Breast epithelium (tissue), 4 donors: ENCODE results near the gene CACNG4. TPM values are rescaled to one million over a fixed set of nuclear protein-coding genes. Genes with fewer than 3 reads are reported as not detected.

Experiments used
- DNase-seq, 2 donors: peaks; one replicate each; pipeline ENCODE4 v3.0.0-alpha.2; 2019; ENCODE audit warnings: low spot score in 2 of 2
- H3K27ac ChIP-seq, 2 donors: fragments of 200-600 bp; sonication (generic) in 1 of 2; one replicate each; pipeline ENCODE4 v1.5.1; 2016 to 2019; ENCODE audit warnings: mild to moderate bottlenecking in 1 of 2
- H3K27me3 ChIP-seq, 2 donors: fragments of 200-600 bp; sonication (generic) in 1 of 2; one replicate each; pipeline versions ENCODE4 v1.5.1 to v1.6.0; 2017 to 2019; ENCODE audit warnings: control low read depth in 1 of 2, mild to moderate bottlenecking in 1 of 2
- H3K36me3 ChIP-seq: fragments of 200-600 bp; one replicate; pipeline ENCODE4 v1.5.1; 2019
- H3K4me1 ChIP-seq, 2 donors: fragments of 200-600 bp; sonication (generic); one replicate each; pipeline ENCODE4 v1.5.1; 2016 to 2019; ENCODE audit warnings: control low read depth in 1 of 2
- H3K4me3 ChIP-seq, 3 donors: fragments of 200-600 bp; sonication (generic); 1 replicate in 2 of 3; 2 replicates in 1 of 3; pipeline ENCODE4 v1.5.1; 2016 to 2019; ENCODE audit warnings: mild to moderate bottlenecking in 3 of 3, moderate library complexity in 2 of 3
- H3K9me3 ChIP-seq, 2 donors: fragments of 200-600 bp; sonication (generic) in 1 of 2; one replicate each; pipeline ENCODE4 v1.5.1; 2016 to 2019; ENCODE audit warnings: control low read depth in 1 of 2
- POLR2A ChIP-seq: fragments of 450-650 bp; IDR thresholded peaks from one replicate; pipeline ENCODE4 v1.6.1; 2016; ENCODE audit warnings: antibody characterized with exemption, mild to moderate bottlenecking, moderate library complexity
- POLR2AphosphoS5 ChIP-seq, 3 donors: sonication (generic); formaldehyde crosslinking; IDR thresholded peaks; one replicate each; pipeline ENCODE4 v1.6.1; 2017; ENCODE audit warnings: antibody characterized with exemption in 3 of 3
- intact Hi-C: fragments of 100-400 bp; cut with DNase I; formaldehyde crosslinking; loops from one replicate; pipeline ENCODE4 v1.15.1; 2023; ENCODE audit warnings: low total_unique reads
- total RNA-seq, 3 donors: library from RNA; depleted of rRNA; stranded (reverse); fragments of >200 nt; gene quantifications; one replicate each; pipeline ENCODE4 v1.1.0, GENCODE V29; 2016
- TF ChIP-seq, protein P1 (sequence below), 3 donors: fragments of 450-650 bp; IDR thresholded peaks; one replicate each; pipeline ENCODE4 v1.5.1; 2016 to 2017; ENCODE audit warnings: antibody characterized with exemption in 3 of 3, mild to moderate bottlenecking in 3 of 3, moderate library complexity in 3 of 3

CACNG4 gene
- total RNA-seq, 3 donors from 2014 or later, result 2.6 to 7.3 TPM; not detected in 1

DNA sequence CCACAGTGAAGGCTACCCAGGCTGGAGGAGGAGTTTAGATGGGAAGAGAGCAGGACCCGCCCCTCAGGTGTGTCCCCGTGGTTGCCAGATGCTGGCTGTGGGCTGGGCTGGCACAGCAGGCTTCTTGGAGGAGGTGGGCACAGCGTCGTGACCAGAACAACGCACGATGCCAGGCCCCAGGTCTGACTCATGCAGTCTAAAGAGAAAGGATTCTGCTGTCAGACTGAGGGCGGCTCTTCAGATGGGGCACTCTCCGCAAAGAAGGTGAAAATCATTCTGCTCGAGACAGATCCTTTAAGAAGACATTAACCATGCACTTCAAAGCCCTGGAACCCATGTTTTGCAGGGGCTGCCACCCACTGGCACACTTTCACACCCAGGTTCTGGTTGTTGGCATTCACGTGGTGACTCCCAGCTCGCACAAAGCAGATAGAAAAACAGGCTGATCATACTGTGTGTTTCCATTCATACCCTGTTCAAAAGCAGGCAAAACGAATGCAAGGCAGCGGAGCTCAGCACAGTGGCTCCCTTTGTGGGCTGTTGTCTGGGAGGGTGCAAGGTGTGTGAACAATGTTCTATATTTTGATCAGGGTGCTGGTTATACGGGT is 19.0 kb downstream of the CACNG4 start:
- H3K9me3 ChIP-seq, result no peaks in the 10 kb centered on the region
- peaks cover 0 to 11% of the 10 kb centered on the region in 2 donors for H3K27me3 ChIP-seq
- intact Hi-C loops, result no loop called here
- no peak for DNase-seq
- no peak overlapping the region for H3K27ac ChIP-seq
- no peaks in the 10 kb centered on the region for H3K4me1 ChIP-seq
- H3K36me3 ChIP-seq, result no peaks in the 10 kb centered on the region
- no peak overlapping the region for H3K4me3 ChIP-seq
- TF ChIP-seq POLR2AphosphoS5 (IDR thresholded peaks at IDR 0.05) (no peak), POLR2A (no peak)
- TF ChIP-seq, protein P1, sequence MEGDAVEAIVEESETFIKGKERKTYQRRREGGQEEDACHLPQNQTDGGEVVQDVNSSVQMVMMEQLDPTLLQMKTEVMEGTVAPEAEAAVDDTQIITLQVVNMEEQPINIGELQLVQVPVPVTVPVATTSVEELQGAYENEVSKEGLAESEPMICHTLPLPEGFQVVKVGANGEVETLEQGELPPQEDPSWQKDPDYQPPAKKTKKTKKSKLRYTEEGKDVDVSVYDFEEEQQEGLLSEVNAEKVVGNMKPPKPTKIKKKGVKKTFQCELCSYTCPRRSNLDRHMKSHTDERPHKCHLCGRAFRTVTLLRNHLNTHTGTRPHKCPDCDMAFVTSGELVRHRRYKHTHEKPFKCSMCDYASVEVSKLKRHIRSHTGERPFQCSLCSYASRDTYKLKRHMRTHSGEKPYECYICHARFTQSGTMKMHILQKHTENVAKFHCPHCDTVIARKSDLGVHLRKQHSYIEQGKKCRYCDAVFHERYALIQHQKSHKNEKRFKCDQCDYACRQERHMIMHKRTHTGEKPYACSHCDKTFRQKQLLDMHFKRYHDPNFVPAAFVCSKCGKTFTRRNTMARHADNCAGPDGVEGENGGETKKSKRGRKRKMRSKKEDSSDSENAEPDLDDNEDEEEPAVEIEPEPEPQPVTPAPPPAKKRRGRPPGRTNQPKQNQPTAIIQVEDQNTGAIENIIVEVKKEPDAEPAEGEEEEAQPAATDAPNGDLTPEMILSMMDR (IDR thresholded peaks at IDR 0.05), result no peak

DNA sequence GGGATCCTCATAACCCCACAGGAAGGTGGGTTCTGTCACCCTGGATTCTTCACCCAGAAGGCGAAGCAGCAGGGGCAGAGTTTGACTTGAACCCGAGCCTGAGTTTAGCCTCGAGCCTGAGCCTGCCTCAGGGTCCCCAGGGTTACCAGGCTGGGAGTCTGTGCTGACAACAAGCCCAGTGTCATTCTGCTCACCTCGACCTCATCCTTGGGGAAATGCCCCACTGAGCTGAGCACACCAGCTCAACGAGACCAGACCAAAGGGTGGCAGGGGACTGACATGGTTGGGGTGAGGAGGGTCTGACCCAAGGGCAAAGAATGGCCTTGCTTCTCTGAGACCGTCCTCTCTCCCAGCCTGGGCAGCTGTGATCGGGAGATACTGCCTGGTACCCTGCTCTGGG is 20.2 kb downstream of the CACNG4 start:
- no peaks in the 10 kb centered on the region for H3K4me1 ChIP-seq
- no peaks in the 10 kb centered on the region for H3K9me3 ChIP-seq
- H3K4me3 ChIP-seq, result no peak overlapping the region
- TF ChIP-seq, protein P1 (IDR thresholded peaks at IDR 0.05), result no peak
- TF ChIP-seq POLR2AphosphoS5 (IDR thresholded peaks at IDR 0.05) (no peak), POLR2A (no peak)
- peaks cover 0 to 11% of the 10 kb centered on the region in 2 donors for H3K27me3 ChIP-seq
- intact Hi-C loops, result no loop called here
- no peak overlapping the region for H3K27ac ChIP-seq
- DNase-seq, result no peak
- no peaks in the 10 kb centered on the region for H3K36me3 ChIP-seq

DNA sequence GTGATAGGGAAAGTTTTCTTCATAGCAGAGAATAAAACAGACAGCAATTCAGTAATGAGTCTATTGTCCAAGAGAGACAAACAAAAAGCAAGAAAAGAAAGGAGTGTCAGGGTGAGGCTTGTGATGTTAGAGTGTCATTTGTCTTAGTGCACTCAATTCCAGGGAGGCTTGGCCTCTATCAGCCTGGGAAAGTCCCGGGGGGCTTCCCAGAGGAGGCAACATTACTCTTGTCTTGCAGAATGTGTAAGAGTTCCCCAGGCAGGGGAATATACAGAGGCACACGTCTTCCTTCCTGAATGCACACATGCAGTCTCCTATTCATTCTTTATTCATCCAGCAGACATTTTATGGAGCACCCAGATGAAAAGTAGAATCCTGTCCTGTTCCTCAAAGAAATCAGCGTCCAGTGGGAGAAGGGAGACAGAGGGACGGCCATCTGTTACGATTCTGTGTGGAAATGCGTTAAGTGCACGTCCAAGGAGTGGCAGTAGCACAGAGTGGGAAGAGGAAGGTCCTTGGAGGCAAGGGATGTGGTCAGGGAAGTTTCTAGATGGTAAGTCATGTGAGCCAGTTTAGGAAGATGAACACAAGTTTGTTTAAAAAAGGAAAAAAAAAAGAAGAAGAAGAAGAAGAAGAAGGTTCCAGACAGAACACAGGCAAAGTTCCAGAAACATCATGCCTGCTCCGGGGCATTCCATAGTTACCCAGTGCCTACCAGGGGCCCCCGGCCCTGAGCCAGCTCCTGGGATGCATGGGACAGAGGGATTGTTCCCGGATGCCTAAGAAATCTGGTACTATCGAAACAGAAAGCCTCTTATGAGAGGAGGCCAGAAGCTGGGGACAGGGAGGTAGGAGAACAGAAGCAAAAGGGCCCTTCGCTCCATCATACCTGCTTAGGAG is 21.1 kb downstream of the CACNG4 start:
- DNase-seq, result no peak
- TF ChIP-seq POLR2A, result no peak
- Histone ChIP-seq H3K9me3 (no peaks in the 10 kb centered on the region), H3K27me3 (peaks cover 0 to 11% of the 10 kb centered on the region in 2 donors), H3K27ac (no peak overlapping the region), H3K36me3 (no peaks in the 10 kb centered on the region), H3K4me1 (no peaks in the 10 kb centered on the region), H3K4me3 (no peak overlapping the region)
- intact Hi-C loops, result no loop called here

DNA sequence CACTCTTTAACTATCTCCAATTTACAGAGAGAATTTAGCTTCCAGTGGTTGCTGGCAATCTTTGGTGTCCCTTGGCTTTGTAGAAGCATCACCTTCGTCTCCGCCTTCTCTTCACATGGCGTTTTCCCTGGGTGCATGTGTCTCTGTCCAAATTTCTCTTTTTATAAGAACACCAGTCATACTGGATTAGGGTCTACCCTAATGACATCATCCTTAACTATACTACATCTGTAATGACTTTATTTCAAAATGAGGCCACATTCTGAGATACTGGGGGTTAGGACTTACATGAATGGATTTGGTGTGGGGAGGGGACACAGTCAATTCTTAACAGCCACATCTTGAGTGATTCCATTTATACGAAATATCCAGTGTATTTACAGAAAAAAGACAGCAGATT is 22.2 kb downstream of the CACNG4 start:
- no peak for DNase-seq
- H3K27me3 ChIP-seq, result peaks cover 0 to 11% of the 10 kb centered on the region in 2 donors
- intact Hi-C loops, result no loop called here
- no peaks in the 10 kb centered on the region for H3K36me3 ChIP-seq
- TF ChIP-seq POLR2A (no peak), POLR2AphosphoS5 (IDR thresholded peaks at IDR 0.05) (no peak)
- TF ChIP-seq, protein P1 (IDR thresholded peaks at IDR 0.05), result no peak
- H3K4me1 ChIP-seq, result no peaks in the 10 kb centered on the region
- no peaks in the 10 kb centered on the region for H3K9me3 ChIP-seq
- no peak overlapping the region for H3K27ac ChIP-seq
- no peak overlapping the region for H3K4me3 ChIP-seq

DNA sequence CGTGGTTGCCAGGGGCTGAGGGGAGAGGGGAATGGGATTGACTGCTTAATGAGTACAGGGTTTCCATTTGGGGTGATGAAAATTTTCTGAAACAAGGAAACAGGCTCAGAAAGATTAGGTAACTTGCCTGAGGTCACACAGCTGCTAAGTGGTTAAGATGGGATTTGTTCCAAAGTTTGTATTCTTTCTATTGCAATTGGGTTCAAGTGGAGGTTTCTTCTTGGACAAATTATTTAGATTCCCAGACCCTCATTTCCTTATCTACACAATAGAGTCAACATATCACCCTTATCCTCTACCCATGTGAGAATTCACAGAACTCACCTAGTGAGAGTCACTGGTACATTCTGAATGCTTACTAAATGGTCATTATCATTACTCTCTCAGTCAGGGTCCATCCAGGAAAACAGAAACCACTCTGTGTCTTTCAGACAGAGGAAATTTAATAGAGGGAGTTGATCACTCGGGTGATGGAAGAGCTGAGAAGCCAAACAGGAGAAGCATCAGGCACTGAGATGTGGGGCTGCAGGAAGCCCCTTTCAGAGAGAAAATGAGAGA is 22.6 kb downstream of the CACNG4 start:
- H3K36me3 ChIP-seq, result no peaks in the 10 kb centered on the region
- no peak for TF ChIP-seq POLR2AphosphoS5 (IDR thresholded peaks at IDR 0.05)
- TF ChIP-seq, protein P1 (IDR thresholded peaks at IDR 0.05), result no peak
- no peak for TF ChIP-seq POLR2A
- no peak overlapping the region for H3K4me3 ChIP-seq
- no peaks in the 10 kb centered on the region for H3K4me1 ChIP-seq
- H3K27me3 ChIP-seq, result peaks cover 0 to 11% of the 10 kb centered on the region in 2 donors
- DNase-seq, result no peak
- H3K27ac ChIP-seq, result no peak overlapping the region
- H3K9me3 ChIP-seq, result no peaks in the 10 kb centered on the region
- intact Hi-C loops, result no loop called here
